Fibroblast of lung (primary cell): Measurements from ENCODE around the gene DHRS9.

Experiments
- EZH2 ChIP-seq: IDR thresholded peaks from 2 replicates; pipeline ENCODE4 v1.5.1; 2012; ENCODE audit warnings: low read length, control low read depth, mild to moderate bottlenecking; ENCODE audit errors: missing control alignments
- TF ChIP-seq, protein P1 (sequence below), 2 donors: IDR thresholded peaks in 1 of 2; conservative IDR thresholded peaks in 1 of 2; 1 replicate in 1 of 2; 2 replicates in 1 of 2; pipeline ENCODE4 v1.5.1; 2011 to 2012; ENCODE audit warnings: low read length in 2 of 2, control low read depth in 1 of 2, inconsistent platforms in 1 of 2, low read depth in 1 of 2, mild to moderate bottlenecking in 1 of 2

- TF ChIP-seq, protein P1, sequence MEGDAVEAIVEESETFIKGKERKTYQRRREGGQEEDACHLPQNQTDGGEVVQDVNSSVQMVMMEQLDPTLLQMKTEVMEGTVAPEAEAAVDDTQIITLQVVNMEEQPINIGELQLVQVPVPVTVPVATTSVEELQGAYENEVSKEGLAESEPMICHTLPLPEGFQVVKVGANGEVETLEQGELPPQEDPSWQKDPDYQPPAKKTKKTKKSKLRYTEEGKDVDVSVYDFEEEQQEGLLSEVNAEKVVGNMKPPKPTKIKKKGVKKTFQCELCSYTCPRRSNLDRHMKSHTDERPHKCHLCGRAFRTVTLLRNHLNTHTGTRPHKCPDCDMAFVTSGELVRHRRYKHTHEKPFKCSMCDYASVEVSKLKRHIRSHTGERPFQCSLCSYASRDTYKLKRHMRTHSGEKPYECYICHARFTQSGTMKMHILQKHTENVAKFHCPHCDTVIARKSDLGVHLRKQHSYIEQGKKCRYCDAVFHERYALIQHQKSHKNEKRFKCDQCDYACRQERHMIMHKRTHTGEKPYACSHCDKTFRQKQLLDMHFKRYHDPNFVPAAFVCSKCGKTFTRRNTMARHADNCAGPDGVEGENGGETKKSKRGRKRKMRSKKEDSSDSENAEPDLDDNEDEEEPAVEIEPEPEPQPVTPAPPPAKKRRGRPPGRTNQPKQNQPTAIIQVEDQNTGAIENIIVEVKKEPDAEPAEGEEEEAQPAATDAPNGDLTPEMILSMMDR (conservative IDR thresholded peaks at IDR 0.05 in 1 of 2, IDR thresholded peaks at IDR 0.05 in 1 of 2; ENCODE audit: low read depth in 1 of 2, low read length in 2 of 2), result no peak
- no peak for TF ChIP-seq EZH2
These were observed 41.1 kb downstream of the DHRS9 start for GRCh38 chr2:169110419-169110818.
